CD4-positive, alpha-beta T cell treated with Interleukin-17A for 4 hours (primary cell): ENCODE data around the gene KDM4B.
"Not testable (repeated sequence)": the region's sequence is repeated elsewhere in the genome, so short reads cannot be mapped to it uniquely, and the experiment has no call there.

Experiments
- DNase-seq: peaks from one replicate; pipeline ENCODE4 v3.0.0-alpha.2; 2020; ENCODE audit warnings: mixed read lengths

The KDM4B gene

DNA sequence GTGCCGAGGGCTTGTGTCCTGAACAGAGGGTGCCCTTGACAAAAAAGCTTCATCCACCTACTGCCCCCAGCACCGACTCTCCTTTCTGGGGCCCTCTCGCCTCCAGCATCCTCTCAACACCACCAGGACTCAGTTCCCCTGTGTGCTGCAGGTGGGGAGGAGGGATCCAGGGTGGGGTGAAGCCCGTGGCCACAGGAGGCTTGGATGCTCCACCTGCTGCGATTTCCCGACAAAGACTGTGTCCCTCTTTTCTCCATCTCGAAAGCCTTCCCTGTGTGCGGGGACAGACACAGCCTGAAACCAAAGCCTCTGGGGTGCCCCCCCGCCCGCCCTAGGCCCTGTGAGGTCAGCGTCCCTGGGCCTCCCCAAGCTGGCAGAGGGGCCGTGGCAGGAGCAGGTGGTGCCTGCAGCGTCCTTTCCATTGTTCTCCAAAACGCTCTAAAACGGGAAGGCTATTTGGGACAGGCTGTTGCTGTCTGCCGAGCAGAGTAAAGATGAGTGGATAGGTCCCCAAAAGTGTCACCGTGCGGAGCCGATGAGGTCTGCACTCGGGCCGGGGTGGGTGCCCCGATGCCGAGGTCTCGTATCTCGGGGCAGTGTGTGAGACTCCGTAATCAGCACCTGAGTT is 186.0 kb downstream of the KDM4B start:
- DNase-seq = no peak

DNA sequence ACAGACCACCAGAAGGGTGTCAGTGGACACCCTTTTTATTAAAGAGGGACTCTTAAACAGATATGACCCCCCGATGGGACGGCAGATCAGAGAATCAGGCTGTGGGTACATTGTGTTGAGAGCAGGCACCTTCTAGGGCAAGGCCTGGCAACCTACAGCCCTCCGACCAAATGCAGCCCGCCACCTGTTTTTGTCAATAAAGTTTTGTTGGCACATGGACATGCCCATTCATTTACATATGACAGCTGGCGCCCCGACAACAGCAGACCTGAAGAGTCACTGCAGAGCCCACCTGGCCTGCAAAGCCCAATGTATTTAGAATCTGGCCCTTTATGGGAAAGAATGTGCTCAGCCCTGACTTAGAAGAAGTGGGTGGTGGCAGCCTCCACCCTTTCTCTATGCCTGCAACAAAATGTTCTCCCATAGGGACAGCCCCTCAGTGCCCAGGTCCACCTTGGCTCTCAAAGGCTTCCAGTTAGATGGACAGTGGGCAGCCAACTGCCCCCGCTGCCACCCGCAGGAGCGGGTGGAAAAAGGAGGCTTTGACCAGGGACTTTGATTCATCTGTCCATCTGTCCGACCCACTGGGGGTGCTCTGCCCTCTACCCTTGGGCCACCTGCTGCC is 186.8 kb downstream of the KDM4B start:
- no peak for DNase-seq

DNA sequence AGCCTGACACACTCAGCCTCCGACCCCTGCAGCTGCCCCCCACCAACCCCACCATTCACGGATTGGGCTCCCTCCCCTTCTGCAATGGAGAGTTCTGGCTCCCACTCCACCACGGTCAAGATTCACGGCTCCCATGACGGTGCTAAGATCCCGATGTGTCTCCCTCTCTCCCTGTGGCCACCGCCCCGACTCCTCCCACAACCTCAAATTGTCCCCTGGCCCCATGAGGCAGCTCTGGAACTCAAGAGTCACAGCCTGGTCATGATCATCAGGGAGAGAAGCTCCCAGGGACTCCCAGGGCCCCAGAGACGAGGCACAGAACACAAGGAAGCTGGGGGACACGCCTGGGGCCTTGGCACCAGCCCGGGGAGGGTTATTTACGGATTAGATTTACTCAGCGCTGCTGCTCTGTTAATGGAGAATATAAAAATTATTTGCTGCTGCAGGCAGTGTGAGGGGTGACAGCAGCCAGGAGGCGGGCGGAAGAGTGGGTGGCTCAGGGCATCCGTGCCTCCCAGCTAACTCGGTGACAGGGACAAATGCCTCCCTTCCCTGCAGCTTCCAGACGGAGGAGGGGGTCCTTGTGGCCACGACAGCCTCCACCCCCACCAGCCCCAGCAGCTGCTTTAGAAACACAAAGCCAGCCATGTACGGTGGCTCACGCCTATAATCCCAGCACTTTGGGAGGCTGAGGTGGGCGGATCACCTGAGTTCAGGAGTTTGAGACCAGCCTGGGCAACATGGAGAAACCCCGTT is 187.5 kb downstream of the KDM4B start:
- no peak for DNase-seq

DNA sequence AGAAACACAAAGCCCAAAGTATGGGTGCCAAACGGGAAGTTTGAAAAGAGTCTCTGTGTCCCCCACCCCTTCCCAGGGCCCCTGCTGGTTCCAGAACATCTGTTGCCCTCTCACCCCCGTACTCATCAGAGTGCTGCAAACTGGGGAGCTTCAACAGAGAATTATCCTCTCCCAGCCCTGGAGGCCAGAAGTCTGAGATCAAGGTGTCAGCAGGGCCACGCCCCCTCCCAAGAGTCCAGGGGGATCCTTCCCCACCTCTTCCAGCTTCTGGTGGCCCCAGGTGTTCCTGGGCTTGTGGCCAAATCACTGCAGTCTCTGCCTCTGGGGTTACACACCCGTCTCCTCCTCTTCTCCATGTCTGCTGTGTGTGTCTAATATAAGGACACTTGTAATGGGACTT is 188.3 kb downstream of the KDM4B start:
- DNase-seq = no peak

DNA sequence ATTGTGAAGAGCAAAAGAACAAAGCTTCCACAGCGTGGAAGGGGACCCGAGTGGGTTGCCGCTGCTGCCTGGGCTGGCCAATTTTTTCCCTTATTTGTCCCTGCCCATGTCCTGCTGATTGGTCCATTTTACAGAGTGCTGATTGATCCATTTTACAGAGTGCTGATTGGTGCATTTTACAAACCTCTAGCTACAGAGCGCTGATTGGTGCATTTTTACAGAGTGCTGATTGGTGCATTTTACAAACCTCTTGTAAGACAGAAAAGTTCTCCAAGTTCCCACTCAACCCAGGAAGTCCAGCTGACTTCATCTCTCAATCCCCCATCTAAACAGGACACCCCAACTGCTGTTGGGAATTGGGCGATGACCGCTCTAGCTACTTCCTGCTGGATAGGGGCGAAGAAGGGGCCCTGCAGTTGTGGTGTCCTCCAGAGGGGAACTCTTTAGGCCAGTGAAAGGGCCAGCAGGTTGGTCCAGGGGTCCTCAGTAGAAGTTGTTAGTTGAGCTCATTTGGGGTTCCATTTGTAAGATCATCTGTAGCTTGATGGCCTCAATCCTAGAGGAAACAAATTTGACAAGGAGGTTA is 189.7 kb downstream of the KDM4B start:
- DNase-seq = not testable (repeated sequence)

DNA sequence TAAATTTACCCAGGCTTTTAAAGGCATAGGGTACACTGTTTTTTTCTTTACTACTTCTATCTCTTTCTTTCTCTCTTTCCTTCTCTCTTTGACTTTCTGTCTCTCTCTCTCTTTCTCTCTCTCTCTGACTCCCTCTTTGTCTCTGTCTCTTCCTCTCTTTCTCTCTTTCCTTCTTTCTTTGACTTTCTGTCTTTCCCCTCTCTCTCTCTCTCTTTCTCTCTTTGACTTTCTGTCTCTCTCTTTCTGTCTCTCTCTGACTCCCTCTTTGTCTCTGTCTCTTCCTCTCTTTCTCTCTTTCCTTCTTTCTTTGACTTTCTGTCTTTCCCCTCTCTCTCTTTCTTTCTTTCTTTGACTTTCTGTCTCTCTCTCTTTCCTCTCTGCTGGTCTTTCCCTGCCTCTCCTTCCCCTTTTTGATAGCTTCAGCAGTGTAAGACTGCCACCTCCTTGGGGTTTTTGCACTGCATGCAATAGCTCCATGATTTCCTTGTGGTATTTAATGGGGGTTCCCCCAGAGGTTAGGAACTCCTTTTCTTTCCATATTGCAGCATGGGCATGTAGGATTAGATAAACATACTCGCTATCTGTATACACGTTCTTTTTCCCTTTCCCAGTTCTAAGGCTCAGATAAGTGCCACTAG is 191.4 kb downstream of the KDM4B start:
- DNase-seq = not testable (repeated sequence)

DNA sequence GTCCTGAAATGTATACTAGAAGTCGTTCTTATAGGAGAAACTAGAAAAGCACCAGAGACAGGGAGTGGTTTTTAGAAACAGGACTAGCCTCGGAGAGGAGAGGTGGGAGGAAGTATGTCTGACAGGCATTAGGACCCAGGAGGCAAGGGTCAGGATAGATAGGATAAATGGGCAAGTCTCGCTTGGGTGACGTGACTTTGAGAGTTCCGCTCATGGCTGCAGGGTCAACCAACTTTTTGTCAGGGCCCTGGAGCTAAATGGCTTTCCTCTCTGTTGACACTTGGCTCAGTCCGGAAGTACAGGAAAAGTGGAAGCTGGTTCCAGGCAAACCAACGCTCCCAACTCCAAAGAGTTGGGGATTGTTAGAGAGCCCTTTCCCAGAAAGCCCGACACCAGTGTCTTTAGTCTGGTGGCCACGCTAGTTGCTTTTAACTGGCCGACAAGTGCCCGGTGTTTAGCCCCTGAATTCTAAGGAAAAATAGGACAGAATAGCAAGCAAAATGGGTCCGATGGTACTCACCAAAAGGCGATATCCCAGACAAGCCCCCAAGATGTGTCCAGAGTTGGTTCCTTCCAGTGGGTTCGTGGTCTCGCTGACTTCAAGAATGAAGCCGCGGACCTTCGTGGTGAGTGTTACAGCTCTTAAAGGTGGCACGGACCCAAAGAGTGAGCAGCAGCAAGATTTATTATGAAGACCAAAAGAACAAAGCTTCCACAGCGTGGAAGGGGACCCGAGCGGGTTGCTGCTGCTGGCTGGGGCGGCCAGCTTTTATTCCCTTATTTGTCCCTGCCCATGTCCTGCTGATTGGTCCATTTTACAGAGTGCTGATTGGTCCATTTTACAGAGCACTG is 196.2 kb downstream of the KDM4B start:
- DNase-seq = not testable (repeated sequence)

DNA sequence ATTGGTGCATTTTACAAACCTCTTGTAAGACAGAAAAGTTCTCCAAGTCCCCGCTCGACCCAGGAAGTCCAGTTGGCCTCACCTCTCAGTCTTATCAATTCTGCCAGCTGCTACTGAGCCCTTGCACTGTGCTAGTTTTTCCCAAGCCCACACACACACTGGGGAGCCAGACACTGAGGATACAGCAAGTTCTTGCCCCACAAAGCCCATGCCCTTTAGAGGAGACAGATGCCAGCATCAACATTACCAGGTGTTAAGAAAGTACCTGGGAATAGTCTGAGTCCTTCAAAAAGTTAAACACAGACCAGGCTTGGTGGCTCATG is 196.7 kb downstream of the KDM4B start:
- no peak for DNase-seq

DNA sequence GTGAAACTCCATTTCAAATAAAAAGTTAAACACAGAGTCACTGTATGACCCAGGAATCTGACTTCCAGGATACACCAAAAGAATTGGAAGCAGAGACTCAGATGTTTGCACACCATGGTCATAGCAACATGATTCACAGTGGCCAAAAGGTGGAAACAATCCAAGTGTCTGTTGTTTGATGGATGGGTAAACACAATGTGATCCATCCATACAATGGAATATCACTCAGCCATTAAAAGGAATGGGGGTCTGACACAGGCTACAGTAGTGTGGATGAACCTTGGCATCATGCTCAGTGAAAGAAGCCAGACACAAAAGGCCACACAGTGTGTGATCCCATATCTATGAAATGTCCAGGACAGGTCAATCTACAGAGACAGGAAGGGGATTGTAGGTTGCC is 197.3 kb downstream of the KDM4B start:
- no peak for DNase-seq

DNA sequence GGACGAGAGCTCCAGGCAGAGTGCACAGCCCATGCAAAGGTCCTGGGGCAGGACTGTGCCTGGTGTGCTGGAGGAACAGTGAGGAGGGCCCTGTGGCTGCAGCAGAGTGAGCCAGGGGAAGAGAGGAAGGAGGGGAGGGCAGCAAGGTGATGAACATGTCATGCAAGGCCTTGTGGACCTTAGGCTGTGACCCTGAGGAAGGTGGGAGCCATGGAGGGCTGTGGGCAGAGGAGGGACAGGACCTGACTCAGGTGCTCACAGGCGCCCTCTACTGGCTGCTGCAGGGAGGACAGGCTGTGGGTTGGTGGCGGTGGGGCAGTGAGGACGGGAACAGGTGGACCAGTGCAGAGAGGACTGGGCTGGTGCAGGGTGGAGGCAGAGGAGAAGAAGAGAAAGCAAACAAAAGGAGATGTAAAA is 201.4 kb downstream of the KDM4B start:
- DNase-seq = peak; percentile 62

DNA sequence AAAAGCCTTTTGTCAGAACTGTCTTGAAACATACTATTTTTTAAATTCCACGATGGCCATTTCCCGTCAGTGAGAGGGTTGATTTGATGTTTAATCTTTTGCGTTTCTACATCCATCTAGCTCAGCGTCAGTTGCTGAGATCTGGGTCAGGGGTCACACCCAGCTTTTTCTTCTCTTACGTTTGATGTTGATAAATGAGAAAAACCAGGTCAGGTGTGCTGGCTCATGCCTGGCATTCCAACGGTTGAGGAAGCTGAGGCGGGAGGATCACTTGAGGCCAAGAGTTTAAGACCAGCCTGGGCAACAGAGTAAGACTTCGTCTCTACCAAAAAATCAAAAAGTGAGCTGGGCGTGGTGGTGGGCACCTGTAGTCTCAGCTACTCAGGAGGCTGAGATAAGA is 202.8 kb downstream of the KDM4B start:
- no peak for DNase-seq

DNA sequence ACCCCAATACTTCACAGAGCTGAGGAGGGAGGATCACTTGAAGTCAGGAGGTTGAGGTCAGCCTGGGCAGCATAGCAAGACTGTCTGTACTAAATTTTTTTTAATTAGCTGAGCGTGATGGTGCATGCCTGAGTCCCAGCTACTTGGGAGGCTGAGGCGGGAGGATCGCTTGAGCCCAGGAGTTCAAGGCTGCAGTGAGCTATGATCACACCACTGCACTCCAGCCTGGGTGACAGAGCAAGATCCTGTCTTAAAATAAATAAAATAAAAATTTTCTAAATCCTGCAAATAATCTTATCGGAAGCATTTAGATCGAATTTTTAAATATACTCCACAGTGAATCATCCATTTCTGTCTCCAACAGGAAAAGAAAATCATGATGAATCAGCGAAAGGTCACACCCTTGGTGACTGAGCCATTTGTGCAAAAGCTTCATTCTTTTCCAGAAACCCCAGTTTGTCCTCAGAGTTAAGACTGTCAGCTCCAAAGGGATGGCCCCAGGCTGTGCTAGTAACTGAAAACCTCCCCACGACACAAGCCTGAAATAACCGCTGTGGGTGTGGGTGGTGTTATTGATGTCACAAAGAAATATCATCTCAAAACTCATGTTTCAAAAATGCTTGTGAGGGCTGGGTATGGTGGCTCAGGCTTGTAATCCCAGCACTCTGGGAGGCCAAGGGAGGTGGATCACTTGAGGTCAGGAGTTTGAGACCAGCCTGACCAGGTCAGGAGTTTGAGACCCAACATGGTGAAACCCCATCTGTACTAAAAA is 204.1 kb downstream of the KDM4B start:
- DNase-seq = no peak

DNA sequence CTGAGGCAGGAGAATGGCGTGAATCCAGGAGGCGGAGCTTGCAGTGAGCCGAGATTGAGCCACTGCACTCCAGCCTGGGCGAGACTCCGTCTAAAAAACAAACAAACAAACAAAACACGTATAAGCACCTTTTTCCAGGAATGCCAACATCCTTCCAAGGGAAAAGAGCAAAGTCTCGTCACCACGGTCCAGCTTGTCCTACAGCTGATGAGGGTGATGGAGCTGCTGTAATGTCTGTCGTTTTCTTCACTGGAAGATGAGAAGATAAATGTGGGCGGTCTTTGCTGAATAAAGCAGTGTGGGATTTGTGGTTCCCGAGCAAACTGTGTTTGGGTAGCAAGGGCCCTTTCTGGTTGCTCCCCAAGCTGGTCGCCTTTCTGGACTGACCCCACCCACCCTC is 205.1 kb downstream of the KDM4B start:
- no peak for DNase-seq

DNA sequence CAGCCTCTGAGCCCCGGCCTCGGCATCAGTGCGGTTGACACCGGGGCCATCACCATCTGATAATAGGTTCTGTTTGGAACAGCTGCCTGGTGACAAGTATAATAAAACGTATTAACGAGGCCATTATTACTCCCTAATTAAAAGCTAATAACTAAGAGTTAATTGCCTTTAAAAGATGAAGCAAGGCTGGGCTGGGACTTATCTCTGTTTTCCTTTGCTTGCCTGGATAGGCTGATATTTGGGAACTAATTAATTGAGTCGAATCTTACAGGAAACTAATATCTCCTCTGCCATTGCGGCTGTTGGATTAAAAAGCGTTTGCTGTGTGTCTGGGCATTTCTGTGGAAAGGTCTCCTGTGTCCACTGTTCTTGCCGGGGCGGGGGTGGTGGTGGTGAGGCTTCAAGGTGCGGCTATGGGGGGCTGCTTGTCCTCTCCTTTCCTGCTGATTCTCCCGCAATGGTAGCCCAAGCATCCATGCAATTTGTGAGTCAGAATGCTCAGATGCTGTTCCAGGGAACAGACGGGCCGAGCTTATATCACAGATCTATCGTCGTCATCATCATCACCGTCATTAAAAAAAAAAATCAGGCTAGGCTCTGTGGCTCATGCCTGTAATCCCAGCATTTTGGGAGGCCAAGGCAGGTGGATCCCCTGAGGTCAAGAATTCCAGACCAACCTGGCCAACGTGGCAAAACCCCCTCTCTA is 209.0 kb downstream of the KDM4B start:
- no peak for DNase-seq

DNA sequence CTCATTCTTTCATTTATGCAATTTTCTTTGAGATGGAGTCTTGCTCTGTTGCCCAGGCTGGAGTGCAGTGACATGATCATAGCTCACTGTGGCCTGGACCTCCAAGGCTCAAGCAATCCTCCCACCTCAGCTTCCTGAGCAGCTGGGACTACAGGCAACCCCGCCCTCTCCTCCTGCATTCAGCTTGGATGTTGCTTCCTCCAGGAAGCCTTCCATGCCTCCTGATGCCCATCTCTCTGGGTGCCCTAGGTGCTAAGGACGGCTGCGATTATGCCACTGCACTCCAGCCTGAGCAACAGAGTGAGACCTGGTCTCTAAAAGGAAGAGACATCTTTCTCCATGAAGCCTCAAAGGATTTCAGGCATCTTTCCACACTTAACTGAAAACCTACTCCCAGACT is 209.9 kb downstream of the KDM4B start:
- no peak for DNase-seq

DNA sequence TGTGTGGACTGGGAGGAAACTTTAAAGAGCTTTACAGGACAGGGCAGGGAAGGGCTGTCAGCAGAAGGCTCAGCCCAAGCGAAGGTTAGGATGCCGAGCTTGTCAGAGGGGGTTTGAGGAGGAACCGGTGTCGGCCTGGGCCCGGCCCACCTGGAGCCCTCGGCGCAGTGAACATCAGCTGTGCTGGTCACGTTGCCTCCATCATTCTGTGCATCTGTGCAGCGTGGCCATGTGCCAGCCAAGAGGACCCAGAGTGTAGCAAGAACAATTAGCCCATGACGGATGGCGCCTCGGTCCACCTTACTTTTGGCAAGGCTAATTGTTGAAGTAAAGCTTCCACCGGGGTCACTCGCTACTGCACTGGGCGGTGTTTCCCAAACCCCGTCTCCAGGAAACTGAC is 210.3 kb downstream of the KDM4B start:
- no peak for DNase-seq

DNA sequence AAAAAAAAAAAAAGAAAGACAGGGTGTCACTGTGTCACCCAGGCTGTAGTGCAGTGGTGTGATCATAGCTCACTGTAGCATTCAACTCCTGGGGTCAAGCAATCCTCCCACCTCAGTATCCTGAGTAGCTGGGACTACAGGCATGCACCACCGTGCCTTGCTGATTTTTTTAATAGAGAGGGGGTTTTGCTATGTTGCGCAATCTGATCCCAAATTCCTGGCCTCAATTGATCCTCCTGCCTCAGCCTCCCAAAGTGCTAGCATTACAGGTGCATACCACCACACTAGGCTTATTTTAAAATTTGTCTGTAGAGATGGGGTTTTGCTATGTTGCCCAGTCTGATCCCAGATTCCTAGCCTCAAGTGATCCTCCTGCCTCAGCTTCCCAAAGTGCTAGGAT is 212.4 kb downstream of the KDM4B start:
- DNase-seq = no peak

DNA sequence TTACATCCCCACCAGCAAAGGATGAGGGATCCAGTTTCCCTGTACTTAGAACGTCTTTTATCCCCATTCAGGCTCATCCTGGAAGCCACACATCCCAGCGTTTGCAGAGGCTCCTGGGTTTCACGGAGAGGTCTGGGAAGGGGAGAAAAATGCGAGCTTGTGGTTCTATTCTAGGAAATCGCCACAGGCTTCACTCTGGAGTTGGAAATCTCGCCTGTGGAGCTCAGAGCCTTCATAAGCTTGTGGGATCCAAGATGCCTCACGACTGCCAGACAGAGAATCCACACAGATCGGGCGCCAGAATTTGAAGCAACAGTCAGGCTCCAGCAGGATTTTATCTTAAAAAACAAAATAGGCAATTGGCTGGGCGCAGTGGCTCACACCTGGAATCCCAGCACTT is 213.8 kb downstream of the KDM4B start:
- DNase-seq = no peak

DNA sequence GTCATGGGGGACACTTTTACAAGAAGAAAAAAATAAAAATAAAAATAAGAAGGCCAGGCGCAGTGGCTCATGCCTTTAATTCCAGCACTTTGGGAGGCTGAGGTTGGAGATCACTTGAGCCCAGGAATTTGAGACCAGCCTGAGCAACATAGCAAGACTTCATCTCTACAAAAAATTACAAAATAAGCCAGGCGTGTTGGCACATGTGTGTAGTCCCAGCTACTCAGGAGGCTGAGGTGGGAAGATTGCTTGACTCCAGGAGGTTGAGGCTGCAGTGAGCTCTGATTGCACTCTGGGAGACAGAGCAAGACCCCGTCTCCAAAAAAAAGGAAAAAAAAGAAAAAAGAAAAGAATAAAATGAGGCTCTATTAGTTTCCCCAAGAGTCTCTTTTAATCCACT is 214.7 kb downstream of the KDM4B start:
- no peak for DNase-seq

DNA sequence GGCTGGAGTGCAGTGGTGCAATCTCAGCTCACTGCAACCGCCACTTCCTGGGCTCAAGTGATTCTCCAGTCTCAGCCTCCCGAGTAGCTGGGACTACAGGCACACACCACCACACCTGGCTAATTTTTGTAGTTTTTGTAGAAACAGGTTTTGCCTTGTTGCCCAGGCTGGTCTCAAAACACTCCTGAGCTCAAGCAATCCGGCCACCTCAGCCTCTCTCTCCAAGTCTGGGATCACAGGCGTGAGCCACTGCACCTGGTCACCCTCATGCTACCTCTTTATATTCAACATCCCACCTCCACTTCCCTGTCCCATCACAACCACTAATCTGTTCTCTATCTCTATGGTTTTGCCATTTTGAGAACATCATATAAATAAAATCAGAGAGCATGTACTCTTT is 216.0 kb downstream of the KDM4B start:
- DNase-seq = no peak
